NCI-H1105 (cell line): ENCODE measurements around the gene HOXC4.
"Not testable (repeated sequence)": the region's sequence is repeated elsewhere in the genome, so short reads cannot be mapped to it uniquely, and the experiment has no call there.

ENCODE experiments used
- DNase-seq: peaks from one replicate; lab custom pipeline; 2025; lab: John Stamatoyannopoulos, UW

Gene HOXC4

DNA sequence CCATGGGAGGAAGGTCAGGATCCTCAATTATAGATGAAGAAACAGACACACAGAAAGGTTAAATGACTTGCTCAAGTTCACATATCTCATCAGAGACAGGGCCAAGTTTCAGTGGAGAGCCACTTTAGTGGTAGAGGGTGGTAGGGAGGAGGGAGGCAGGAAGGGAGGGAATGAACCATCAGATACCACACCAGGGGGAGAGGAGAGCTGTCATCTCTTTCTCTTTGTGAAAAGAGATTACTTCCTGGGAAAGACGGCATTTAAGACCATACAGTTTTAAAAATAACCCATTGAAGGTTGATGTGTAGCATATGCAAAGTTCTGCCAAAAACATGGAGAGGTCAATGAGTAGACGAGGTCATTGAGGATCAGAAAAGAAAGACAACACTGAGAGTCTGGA, 39.3 kb downstream of the HOXC4 start:
- DNase-seq, result not testable (repeated sequence)

DNA sequence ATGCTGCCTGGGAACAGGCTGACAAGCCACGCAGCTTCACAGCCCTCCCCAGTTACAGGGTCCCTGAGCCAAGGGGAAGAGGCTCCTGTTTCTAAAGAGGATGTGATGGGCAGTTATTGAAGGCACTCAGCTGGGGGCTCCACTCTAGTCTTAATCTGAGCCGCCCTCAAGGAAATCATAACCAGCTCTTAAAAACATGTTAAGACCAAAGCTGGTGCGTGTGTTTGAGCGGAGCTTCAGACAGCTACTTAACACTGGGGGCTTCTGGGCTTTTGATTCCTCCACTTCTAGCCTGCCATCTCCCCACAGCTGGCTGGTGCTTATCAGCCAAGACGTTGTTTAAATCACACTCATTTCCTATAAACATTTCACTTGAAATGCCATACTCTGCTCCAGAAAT, 42.3 kb downstream of the HOXC4 start:
- not testable (repeated sequence) for DNase-seq

DNA sequence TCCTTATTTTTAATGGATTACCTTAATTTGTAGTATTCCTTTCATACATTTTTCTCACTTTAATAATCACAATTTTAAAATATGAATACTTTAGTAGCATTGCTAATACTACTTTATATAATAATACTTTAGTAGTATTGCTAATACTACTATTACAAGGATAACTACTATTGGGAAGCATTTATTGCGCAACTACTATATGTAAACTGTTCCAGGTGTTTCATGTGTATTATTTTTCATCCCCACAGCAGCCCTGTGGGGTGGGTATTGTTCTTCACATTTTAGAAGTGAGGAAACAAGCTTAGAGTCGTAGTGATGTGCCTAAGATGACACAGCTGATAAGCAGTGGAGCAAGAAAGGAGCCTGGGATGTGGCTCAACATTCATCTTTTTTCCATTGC, 45.0 kb downstream of the HOXC4 start:
- not testable (repeated sequence) for DNase-seq

DNA sequence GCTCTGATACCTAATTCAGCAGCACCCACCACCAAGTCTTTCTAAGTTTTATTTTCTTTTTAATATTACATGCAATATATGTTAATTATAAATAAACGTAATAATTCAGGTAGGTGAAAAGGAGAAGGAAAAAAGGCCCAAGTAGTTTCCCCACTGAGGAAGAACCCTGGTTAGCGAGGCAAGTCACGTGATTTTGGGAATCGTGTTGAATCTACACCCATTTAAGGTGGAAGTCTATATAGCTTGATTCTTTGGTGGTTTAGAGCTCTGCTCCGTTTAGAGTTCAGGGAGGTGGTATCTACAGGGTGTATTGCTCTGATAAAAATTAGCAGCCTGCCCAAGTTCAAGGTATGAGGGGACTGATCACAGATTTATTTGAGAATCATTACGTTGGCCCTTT, 47.0 kb downstream of the HOXC4 start:
- not testable (repeated sequence) for DNase-seq

DNA sequence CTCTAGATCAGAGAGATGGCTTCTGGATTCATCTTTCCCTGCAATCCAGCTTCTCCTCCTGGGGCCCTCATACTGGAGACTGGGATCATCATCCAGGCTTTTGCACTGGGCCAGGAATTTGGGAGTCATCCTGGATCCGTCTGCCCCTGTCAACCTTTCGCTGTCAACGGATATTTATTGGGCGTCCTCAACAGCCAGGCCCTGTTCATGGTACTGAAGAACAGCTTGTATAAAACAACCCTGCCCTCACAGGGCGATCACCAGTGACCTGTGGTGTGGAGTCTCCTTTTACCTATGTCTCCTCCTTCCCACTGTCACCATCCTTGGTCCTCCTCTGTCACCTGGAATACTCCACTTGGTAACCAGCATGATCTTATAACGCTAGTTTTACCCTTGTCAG, 48.6 kb downstream of the HOXC4 start:
- DNase-seq, result not testable (repeated sequence)

DNA sequence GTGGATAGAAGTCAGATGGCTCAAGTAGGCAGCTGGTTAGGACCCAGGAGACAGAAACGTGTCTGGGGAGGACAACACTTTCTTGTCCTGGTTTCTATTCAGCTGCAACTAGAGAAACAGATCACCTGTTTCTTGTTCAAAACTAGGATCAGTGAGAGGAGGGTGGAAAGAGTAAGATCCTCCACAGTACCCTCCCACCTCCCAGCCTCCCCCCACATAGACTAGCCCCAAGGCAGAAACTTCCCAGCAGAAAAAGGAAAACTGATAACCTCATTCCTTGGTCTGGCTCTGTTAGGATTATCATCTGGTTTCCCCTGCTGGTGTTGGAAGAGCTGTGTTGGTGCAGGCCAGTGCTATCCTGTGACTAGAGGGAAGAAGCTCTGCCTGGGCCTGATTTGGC, 50.2 kb downstream of the HOXC4 start:
- not testable (repeated sequence) for DNase-seq
